ENCODE results near the gene BUD13.

Gene BUD13

GRCh38 chr11:116750070-116750718, 22.6 kb downstream of the BUD13 start:
- DNase-seq (ENCODE audit: low read depth in 2 of 2): no peak

- DNase-seq (ENCODE audit: low read depth in 2 of 2): no peak
These were observed 30.7 kb downstream of the BUD13 start for GRCh38 chr11:116742104-116742503.

- DNase-seq (ENCODE audit: low read depth in 2 of 2): no peak
These were observed 32.0 kb downstream of the BUD13 start for GRCh38 chr11:116740741-116741140.

- no peak for DNase-seq (ENCODE audit: low read depth in 2 of 2)
These were observed 33.8 kb downstream of the BUD13 start for GRCh38 chr11:116738975-116739374.

GRCh38 chr11:116736763-116737162, 36.0 kb downstream of the BUD13 start:
- no peak for DNase-seq (ENCODE audit: low read depth in 2 of 2)

DNA sequence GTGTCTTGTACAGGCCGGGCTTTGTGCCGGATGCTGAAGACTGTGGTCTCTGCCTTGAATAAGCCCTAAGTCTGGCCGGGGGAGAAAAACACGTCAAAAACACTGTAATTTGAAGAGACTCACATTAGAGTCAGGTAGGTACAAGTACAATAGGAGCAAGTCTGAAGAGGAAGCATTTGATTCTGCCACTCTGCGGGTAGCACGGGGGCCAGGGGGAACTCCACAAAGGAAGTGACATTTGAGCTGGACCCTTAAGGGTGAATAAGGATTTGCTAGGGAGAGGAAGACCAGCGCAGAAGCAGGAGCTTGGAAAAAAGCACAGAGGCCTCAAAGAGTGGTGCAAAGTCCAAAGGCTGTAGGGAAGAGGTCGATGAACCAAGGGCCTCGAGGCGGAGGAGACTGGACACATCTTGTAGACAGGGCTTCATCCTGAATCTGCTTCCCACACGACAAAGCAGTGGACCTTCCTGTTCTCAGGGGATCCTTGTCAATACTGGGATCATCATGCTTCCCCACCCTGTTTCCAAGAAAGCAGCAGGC, 38.7 kb downstream of the BUD13 start:
- DNase-seq (ENCODE audit: low read depth in 2 of 2): no peak

GRCh38 chr11:116733043-116733755, 39.6 kb downstream of the BUD13 start:
- no peak for DNase-seq (ENCODE audit: low read depth in 2 of 2)

GRCh38 chr11:116732271-116733042, 40.3 kb downstream of the BUD13 start:
- DNase-seq (ENCODE audit: low read depth in 2 of 2): peak; percentile 10 to 21

- no peak for DNase-seq (ENCODE audit: low read depth in 2 of 2)
These were observed 41.0 kb downstream of the BUD13 start for GRCh38 chr11:116731821-116732220.

GRCh38 chr11:116731097-116731761, 41.6 kb downstream of the BUD13 start:
- no peak for DNase-seq (ENCODE audit: low read depth in 2 of 2)

DNA sequence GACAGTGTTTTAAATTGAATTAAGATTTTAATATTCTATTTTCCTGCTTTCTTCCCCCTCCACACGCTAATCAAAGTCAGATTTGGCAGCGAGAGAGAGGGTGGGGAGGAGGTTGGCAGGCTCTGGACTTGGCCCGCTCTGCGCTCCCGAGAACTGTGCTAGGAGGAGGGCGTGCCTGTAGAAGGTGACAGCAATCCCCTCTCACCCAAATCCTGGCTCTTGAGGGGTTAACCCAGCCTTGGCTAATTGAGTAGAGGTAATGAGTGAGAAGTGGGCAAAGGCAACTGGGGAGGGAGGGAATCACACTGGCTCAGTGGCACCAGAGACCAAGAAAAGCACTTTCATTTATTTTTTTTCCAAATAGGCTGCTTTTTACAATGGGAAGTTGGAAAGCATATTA, 42.2 kb downstream of the BUD13 start:
- no peak for DNase-seq (ENCODE audit: low read depth in 2 of 2)

- DNase-seq (ENCODE audit: low read depth in 2 of 2): no peak
These were observed 42.6 kb downstream of the BUD13 start for GRCh38 chr11:116730241-116730561.

GRCh38 chr11:116729501-116730240, 43.1 kb downstream of the BUD13 start:
- DNase-seq (ENCODE audit: low read depth in 2 of 2): no peak

DNA sequence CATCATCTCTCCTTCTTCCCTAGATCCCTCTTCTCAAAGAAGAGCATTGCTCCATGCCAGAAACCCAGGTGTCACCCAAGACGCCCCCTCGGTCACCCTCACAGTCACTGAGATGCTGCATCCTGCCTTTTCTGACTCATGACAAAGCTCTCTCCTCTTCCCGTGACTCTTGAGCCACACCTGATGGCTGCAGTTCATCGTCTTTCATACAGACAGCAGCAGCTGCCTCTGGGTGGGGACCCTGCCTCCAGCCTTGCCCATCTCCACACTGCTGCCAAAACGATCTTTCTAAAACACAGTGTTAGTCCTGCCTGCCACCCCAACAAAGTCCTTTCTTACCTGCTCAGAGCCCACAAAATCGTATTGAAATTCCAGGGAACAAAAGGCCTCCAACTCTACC, 44.8 kb downstream of the BUD13 start:
- no peak for DNase-seq (ENCODE audit: low read depth in 2 of 2)

DNA sequence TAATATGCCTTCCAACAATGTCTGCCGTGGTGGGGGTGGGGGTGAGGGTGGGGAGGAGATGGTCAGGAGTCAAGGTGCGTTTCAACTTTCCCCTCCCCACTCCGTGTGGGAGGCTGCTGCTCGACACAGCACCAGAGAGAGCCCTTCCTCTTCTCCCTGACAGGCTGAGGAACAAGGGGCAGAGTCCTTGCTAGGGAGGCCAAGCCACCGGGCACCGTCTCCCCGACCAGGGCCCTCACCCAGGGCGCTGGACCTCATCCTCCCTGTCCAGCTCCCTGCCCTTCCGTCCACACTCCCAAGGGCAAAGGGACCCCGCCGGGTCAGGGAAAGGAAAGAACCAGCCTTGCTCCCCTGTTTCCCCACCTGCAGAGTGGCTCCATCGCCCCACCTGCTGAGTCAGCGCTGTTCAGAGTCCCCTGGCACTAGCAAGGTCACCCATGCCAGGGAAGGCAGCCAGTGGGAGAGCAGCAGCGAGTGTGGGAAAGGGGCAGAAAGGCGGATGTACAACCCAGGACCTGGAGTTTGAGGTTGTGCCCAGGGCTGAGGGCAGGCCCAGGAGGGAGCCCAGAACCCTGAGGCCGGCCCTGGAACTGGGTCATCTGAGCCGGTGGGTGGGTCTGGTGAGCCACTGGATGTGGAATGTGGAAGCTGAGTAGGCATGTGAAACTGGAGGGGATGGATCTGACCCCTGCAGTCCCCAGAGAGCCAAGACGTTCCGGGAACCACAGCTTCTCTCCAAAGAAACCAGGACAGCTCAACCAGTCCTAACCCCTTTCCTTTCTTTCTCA, 47.2 kb downstream of the BUD13 start:
- no peak for DNase-seq (ENCODE audit: low read depth in 2 of 2)

DNA sequence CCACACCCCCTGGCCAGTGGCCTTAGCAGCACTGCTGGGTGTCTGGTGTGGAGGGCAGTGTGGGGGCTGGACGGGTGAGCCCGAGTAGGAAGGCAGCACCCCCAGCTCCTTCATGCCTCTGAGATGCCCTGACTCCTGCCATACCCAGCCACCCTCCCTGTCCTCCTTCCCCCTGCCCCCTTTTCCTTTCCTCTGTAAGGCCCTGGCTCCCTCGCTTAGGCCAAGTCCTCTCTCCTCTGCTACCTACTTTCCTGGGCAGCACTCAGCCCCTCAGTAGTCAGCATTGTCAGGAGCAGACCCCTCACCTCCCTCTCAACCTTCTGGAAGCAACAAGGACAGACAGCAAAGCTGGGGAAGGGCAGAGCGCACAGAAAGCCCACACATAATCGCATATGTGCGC, 48.0 kb downstream of the BUD13 start:
- DNase-seq (ENCODE audit: low read depth in 2 of 2): no peak

GRCh38 chr11:116723511-116723910, 49.3 kb downstream of the BUD13 start:
- no peak for DNase-seq (ENCODE audit: low read depth in 2 of 2)

DNA sequence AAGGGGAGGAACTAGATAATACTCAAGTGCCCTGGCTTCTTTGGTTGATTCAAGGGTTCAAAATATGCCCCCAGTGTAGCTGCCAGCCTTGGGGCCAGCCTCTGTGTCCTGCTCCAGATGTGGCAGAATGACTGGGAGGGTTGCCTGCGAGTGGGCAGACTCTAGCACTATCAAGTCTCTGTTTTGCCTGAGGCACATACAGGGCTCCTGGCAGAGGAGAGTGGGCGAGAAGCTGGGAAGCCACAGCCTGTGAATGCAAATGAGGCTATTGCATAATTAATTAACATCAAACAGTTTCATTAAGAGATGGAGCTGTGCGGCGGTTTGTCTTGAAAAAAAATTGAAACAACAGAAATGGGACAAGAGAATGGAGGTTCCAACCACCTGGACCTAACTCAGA, 50.8 kb downstream of the BUD13 start:
- no peak for DNase-seq (ENCODE audit: low read depth in 2 of 2)

DNA sequence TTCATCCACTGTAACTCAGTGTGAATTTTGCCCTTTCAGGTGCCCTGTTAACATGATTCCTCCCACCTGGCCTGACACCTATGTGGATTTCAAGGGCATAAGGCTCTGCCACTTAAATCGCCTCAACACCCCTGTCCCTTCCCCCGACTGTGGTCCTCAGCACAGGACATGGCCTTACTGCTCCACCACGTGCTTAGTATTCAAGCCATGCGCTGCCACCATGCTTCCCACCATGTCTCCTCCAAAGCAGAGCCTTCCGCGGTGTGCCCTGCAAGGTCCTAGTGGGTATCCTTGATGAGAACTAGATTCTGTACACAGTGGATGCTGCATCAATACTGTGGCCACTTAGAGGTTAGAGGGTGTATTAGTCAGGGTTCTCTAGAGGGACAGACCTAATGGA, 51.9 kb downstream of the BUD13 start:
- no peak for DNase-seq (ENCODE audit: low read depth in 2 of 2)

DNA sequence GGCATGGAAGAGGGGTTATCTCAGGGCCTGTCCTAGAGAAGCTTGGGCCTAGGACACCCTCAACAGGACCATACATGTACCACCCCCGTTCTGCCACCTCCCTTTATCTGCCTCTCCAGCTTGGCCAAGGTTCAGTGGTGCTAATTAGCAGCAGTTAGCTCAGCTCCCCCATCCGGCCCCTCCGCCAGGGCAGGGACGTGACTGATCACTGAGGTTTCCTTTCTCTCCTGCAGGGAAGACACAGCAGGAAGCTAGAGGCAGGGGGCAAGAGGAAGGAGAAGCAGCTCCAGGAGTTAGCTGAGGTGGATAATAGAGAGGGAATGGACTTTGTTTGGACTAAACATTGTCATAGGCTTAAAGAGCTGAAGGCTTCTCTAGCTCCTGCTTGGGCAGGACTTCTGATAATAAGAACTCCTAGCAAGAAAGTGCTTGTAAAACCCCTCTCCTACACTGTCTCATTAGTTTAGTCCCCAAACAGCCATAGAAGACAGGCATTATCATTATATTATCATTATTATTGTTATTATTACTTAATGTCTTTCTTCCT, 53.8 kb downstream of the BUD13 start:
- no peak for DNase-seq (ENCODE audit: low read depth in 2 of 2)

Data from stimulated activated CD4-positive, alpha-beta T cell treated with anti-CD3 and anti-CD28 coated beads, Interleukin-1b, Interleukin-23, amount 100 ng/mL, for 1 hour (primary cell).